SK-N-MC (cell line): ENCODE measurements around the gene KRT34.

Experiments used
- EZH2 ChIP-seq: fragments of 200-600 bp; sonication (generic); IDR thresholded peaks from one replicate; pipeline ENCODE4 v1.6.1; 2017; ENCODE audit warnings: antibody characterized with exemption
- FOXP2 ChIP-seq: optimal IDR thresholded peaks from 2 replicates; pipeline ENCODE3; 2011; ENCODE audit warnings: mild to moderate bottlenecking, moderate library complexity; ENCODE audit not compliant: insufficient read depth; ENCODE audit errors: extremely low read length, control extremely low read depth
- POLR2AphosphoS5 ChIP-seq: IDR thresholded peaks from 2 replicates; pipeline ENCODE4 v1.6.1; 2012; ENCODE audit warnings: mild to moderate bottlenecking, low read depth, low read length, borderline replicate concordance

GRCh38 chr17:41382394-41382793, 288 bp upstream of the KRT34 start:
- no peak for TF ChIP-seq EZH2
- TF ChIP-seq POLR2AphosphoS5: no peak
- no peak for TF ChIP-seq FOXP2
